OCI-LY3 (cell line): Measurements from ENCODE around the gene LONP1.

Source experiments
- H2AFZ ChIP-seq: fragments of 200-600, 300-600 bp; shearing (Covaris generic); 2 replicates; pipeline ENCODE4 v1.6.0; 2014; ENCODE audit warnings: antibody characterized with exemption, low read depth, low read length
- H3K27ac ChIP-seq: fragments of 200-600, 300-600 bp; sonication (generic); 2 replicates; pipeline ENCODE4 v1.5.1; 2014; ENCODE audit warnings: mild to moderate bottlenecking, low read length, moderate library complexity, mixed read lengths
- H3K27me3 ChIP-seq: fragments of 200-600, 300-600 bp; sonication (generic); 2 replicates; pipeline ENCODE4 v1.6.1; 2014; ENCODE audit warnings: low read depth, low read length, mixed read lengths
- H3K36me3 ChIP-seq: fragments of 200-600, 300-600 bp; sonication (generic); replicated peaks from 2 replicates; pipeline ENCODE3; 2014; ENCODE audit warnings: low read depth, low read length, mixed read lengths
- H3K4me1 ChIP-seq: fragments of 300-600, 200-600 bp; sonication (generic); 2 replicates; pipeline ENCODE4 v1.6.1; 2014; ENCODE audit warnings: low read length, mixed read lengths
- H3K4me2 ChIP-seq: fragments of 200-600, 300-600 bp; sonication (generic); 2 replicates; pipeline ENCODE4 v1.6.1; 2014; ENCODE audit warnings: low read length, mixed read lengths
- H3K4me3 ChIP-seq: fragments of 300-600, 200-600 bp; sonication (generic); 2 replicates; pipeline ENCODE4 v1.5.1; 2014; ENCODE audit warnings: antibody characterized with exemption, mild to moderate bottlenecking, low read length, moderate library complexity
- H3K79me2 ChIP-seq: fragments of 300-600, 200-600 bp; shearing (Covaris generic); 2 replicates; pipeline ENCODE4 v1.6.1; 2014; ENCODE audit warnings: mild to moderate bottlenecking, low read length, mixed read lengths
- H3K9ac ChIP-seq: fragments of 300-600, 200-600 bp; shearing (Covaris generic); 2 replicates; pipeline ENCODE4 v1.6.0; 2014; ENCODE audit warnings: mild to moderate bottlenecking, low read length, moderate library complexity
- H3K9me3 ChIP-seq: fragments of 200-600, 300-600 bp; shearing (Covaris generic); 2 replicates; pipeline ENCODE4 v1.6.1; 2014; ENCODE audit warnings: low read length, mixed read lengths; ENCODE audit not compliant: insufficient read depth
- H4K20me1 ChIP-seq: fragments of 200-600, 300-600 bp; sonication (generic); 2 replicates; pipeline ENCODE4 v1.6.1; 2016; ENCODE audit warnings: low read length, mixed read lengths; ENCODE audit not compliant: insufficient read depth
- EZH2phosphoT487 ChIP-seq: fragments of 200-600 bp; shearing (Covaris generic); IDR thresholded peaks from 2 replicates; pipeline ENCODE4 v1.6.1; 2018; ENCODE audit warnings: antibody characterized with exemption, mixed run types, low read depth
- TF ChIP-seq, protein P1 (sequence below): fragments of 200-600, 300-600 bp; sonication (generic); IDR thresholded peaks from 2 replicates; pipeline ENCODE4 v1.5.1; 2014; ENCODE audit warnings: antibody characterized with exemption, low read length, low read depth

Gene LONP1

DNA sequence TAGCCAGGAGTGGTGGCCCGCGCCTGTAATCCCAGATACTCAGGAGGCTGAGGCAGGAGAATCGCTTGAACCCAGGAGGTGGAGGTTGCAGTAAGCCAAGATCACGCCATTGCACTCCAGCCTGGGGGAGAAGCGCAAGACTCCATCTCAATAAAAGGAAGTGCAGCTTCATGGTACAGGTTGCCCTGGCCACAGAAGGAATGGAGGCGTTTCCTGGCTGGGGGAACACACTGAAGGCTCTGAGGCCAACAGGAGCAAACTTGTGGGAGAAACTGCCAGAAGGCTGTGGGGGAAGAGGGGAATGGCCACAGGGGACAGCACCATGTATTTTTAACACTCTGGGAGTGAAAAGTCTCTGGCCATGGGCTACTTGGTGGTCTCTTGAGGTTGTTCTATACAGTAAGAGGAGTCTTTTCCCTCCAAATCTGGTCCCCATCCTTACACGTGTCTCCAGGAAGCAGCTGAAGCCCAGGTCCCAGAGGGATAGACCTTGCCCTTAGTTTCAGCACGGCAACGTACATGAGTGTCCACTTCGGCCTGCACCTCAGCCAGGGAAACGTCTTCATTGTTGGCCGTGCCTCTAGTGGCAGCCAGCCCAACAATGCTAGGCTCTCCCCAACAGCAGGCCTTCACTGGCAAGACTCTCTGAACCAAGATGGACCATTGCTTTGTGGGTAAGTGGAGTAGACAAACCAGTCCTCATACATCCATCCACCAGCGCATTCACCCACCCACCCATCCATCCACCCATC lies 47.1 kb downstream of the LONP1 start:
- Histone ChIP-seq H2AFZ (no peak overlapping the region), H4K20me1 (no peaks in the 10 kb centered on the region; the same call in 1 of the 2 replicates), H3K4me2 (no peak overlapping the region), H3K79me2 (peaks cover 3% of the 10 kb centered on the region; the same call in 1 of the 2 replicates), H3K27ac (no peak overlapping the region), H3K4me1 (no peaks in the 10 kb centered on the region), H3K9ac (no peak overlapping the region), H3K4me3 (no peak overlapping the region), H3K27me3 (no peaks in the 10 kb centered on the region), H3K9me3 (no peaks in the 10 kb centered on the region), H3K36me3 (peaks cover 32% of the 10 kb centered on the region)
- TF ChIP-seq EZH2phosphoT487, result no peak
- TF ChIP-seq, protein P1, sequence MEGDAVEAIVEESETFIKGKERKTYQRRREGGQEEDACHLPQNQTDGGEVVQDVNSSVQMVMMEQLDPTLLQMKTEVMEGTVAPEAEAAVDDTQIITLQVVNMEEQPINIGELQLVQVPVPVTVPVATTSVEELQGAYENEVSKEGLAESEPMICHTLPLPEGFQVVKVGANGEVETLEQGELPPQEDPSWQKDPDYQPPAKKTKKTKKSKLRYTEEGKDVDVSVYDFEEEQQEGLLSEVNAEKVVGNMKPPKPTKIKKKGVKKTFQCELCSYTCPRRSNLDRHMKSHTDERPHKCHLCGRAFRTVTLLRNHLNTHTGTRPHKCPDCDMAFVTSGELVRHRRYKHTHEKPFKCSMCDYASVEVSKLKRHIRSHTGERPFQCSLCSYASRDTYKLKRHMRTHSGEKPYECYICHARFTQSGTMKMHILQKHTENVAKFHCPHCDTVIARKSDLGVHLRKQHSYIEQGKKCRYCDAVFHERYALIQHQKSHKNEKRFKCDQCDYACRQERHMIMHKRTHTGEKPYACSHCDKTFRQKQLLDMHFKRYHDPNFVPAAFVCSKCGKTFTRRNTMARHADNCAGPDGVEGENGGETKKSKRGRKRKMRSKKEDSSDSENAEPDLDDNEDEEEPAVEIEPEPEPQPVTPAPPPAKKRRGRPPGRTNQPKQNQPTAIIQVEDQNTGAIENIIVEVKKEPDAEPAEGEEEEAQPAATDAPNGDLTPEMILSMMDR, result no peak

DNA sequence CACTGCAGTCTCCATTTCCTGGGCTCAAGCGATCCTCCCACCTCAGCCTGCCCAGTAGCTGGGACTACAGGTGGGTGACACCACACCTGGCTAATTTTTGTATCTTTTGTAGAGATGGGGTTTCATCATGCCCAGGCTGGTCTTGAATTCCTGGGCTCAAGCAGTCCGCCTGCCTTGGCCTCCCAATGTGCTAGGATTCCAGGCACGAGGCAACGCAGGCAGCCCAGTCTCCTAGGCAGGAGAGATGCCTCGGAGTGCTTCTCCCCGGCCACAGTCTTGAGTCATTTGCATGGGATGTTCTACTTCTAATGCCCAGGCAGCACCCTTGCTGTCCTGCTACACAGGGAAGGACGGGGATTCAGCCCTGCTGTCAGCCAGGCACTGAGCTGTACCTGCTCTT lies 48.3 kb downstream of the LONP1 start:
- no peaks in the 10 kb centered on the region for H3K27me3 ChIP-seq
- peaks cover 7% of the 10 kb centered on the region; the same call in 1 of the 2 replicates for H3K79me2 ChIP-seq
- H2AFZ ChIP-seq, result no peak overlapping the region
- H4K20me1 ChIP-seq, result peaks cover 8% of the 10 kb centered on the region; the same call in 1 of the 2 replicates
- H3K36me3 ChIP-seq, result peaks cover 42% of the 10 kb centered on the region
- H3K4me1 ChIP-seq, result no peaks in the 10 kb centered on the region
- H3K9me3 ChIP-seq, result no peaks in the 10 kb centered on the region
- no peak overlapping the region for H3K4me3 ChIP-seq
- TF ChIP-seq, protein P1, result no peak
- TF ChIP-seq EZH2phosphoT487, result no peak
- no peak overlapping the region for H3K9ac ChIP-seq
- H3K27ac ChIP-seq, result no peak overlapping the region
- no peak overlapping the region for H3K4me2 ChIP-seq

GRCh38 chr19:5669212-5669611 lies 50.7 kb downstream of the LONP1 start:
- H3K4me1 ChIP-seq, result no peaks in the 10 kb centered on the region
- H3K79me2 ChIP-seq, result peaks cover 7% of the 10 kb centered on the region; the same call in 1 of the 2 replicates
- H3K27me3 ChIP-seq, result no peaks in the 10 kb centered on the region
- no peak overlapping the region for H2AFZ ChIP-seq
- H4K20me1 ChIP-seq, result peaks cover 11% of the 10 kb centered on the region; the same call in 1 of the 2 replicates
- peaks cover 64% of the 10 kb centered on the region for H3K36me3 ChIP-seq
- TF ChIP-seq, protein P1, result no peak
- no peak for TF ChIP-seq EZH2phosphoT487
- H3K9ac ChIP-seq, result no peak overlapping the region
- no peak overlapping the region for H3K27ac ChIP-seq
- H3K4me2 ChIP-seq, result no peak overlapping the region
- H3K4me3 ChIP-seq, result no peak overlapping the region
- H3K9me3 ChIP-seq, result no peaks in the 10 kb centered on the region

- peaks cover 10% of the 10 kb centered on the region; the same call in 1 of the 2 replicates for H3K79me2 ChIP-seq
- no peak overlapping the region for H3K9ac ChIP-seq
- H3K36me3 ChIP-seq, result peaks cover 69% of the 10 kb centered on the region
- no peak overlapping the region for H3K27ac ChIP-seq
- TF ChIP-seq, protein P1, result no peak
- TF ChIP-seq EZH2phosphoT487, result no peak
- H2AFZ ChIP-seq, result no peak overlapping the region
- no peaks in the 10 kb centered on the region for H3K9me3 ChIP-seq
- H4K20me1 ChIP-seq, result peaks cover 11% of the 10 kb centered on the region; the same call in 1 of the 2 replicates
- no peak overlapping the region for H3K4me2 ChIP-seq
- H3K27me3 ChIP-seq, result no peaks in the 10 kb centered on the region
- H3K4me1 ChIP-seq, result no peaks in the 10 kb centered on the region
- H3K4me3 ChIP-seq, result no peak overlapping the region
These were observed 52.1 kb downstream of the LONP1 start for GRCh38 chr19:5667751-5668271.
